SU-DHL-6 (cell line): ENCODE data around the gene GLMN.

ENCODE experiments used
- CTCF ChIP-seq: fragments of 200-600 bp; sonication (generic); IDR thresholded peaks from one replicate; pipeline ENCODE4 v1.5.1; 2017; ENCODE audit warnings: antibody characterized with exemption, mild to moderate bottlenecking, low read length, moderate library complexity; ENCODE audit not compliant: insufficient read depth, poor library complexity, severe bottlenecking
- EZH2phosphoT487 ChIP-seq: fragments of 200-600 bp; sonication (generic), shearing (Covaris generic); conservative IDR thresholded peaks from 2 replicates; pipeline ENCODE4 v1.6.1; 2018; ENCODE audit warnings: mild to moderate bottlenecking, antibody characterized with exemption, low read length, moderate library complexity, mixed read lengths

- TF ChIP-seq CTCF = no peak
- TF ChIP-seq EZH2phosphoT487 = no peak
These were observed 7.2 kb upstream of the GLMN start for GRCh38 chr1:92306020-92306419.
